ENCODE results near the gene SLC18A2.

- TF ChIP-seq CTCF (IDR thresholded peaks at IDR 0.05), result no peak
- TF ChIP-seq EP300 (IDR thresholded peaks at IDR 0.05), result no peak
- no peak for TF ChIP-seq POLR2A (IDR thresholded peaks at IDR 0.05)
Measured at GRCh38 chr10:117250411-117250810, 9.5 kb downstream of the SLC18A2 start.

Measured in ovary (tissue), 3 donors.